HepG2 (cell line): Measurements from ENCODE around the gene CFAP90. TPM values are rescaled to one million over a fixed set of nuclear protein-coding genes. Genes with fewer than 3 reads are reported as not detected.

Experiments
- ATAC-seq: fragments of 200-7000 bp; cut with Tn5 transposase; 3 replicates; pipeline ENCODE4 v1.9.1; 2020; ENCODE audit warnings: mild to moderate bottlenecking, moderate library complexity
- BruUV-seq: library from RNA; stranded (reverse); fragments of 400-500 nt; replicated peaks from 2 replicates; lab custom pipeline; 2021; lab: Mats Ljungman, UMichigan
- CTCF ChIA-PET: fragments of 300-600 bp; formaldehyde crosslinking; extraction: SDS; loops from one replicate; lab custom pipeline; 2021; ENCODE audit warnings: low total read pairs, inconsistent platforms, low intra/inter-chr PET ratio; lab: Yijun Ruan, JAX
- POLR2A ChIA-PET: fragments of 350-600 bp; sonication (Branson Sonifier 250); formaldehyde crosslinking; loops from one replicate; lab custom pipeline; 2020; ENCODE audit warnings: antibody characterized with exemption, inconsistent platforms; lab: Yijun Ruan, JAX
- DNase-seq: peaks from one replicate; pipeline ENCODE4 v3.0.0-alpha.2; 2015; ENCODE audit warnings: low spot score
- FAIRE-seq: peaks from 3 replicates; lab custom pipeline; 2011; peaks lifted over from hg19 to GRCh38; lab: Jason Lieb, UNC
- H2AFZ ChIP-seq: one replicate; pipeline ENCODE4 v1.6.1; 2011; ENCODE audit warnings: low read length, inconsistent platforms
- H3K27ac ChIP-seq: fragments of 300-600 bp; 3 replicates; pipeline ENCODE4 v1.8.0; 2011; ENCODE audit warnings: mixed run types, mild to moderate bottlenecking, mixed read lengths, low read length, inconsistent platforms; ENCODE audit not compliant: insufficient read depth; ENCODE audit errors: extremely low read length
- H3K27me3 ChIP-seq, 2 experiments: fragments of 200-600 bp in 1 of 2; 2 replicates in 1 of 2; 3 replicates in 1 of 2; pipeline versions ENCODE4 v1.6.0 to v1.8.0; 2011; ENCODE audit warnings: low read length in 2 of 2, mild to moderate bottlenecking in 2 of 2, moderate library complexity in 2 of 2, inconsistent platforms in 1 of 2; ENCODE audit not compliant: insufficient read depth in 2 of 2, control insufficient read depth in 1 of 2
- H3K36me3 ChIP-seq, 2 experiments: fragments of 200-600 bp in 1 of 2; replicated peaks in 1 of 2; 2 replicates in 1 of 2; 3 replicates in 1 of 2; pipeline versions ENCODE4 v1.5.1 to v1.8.0; 2011; ENCODE audit warnings: low read length in 2 of 2, inconsistent platforms in 1 of 2; ENCODE audit not compliant: insufficient read depth in 2 of 2, control insufficient read depth in 1 of 2
- H3K4me1 ChIP-seq: 2 replicates; pipeline ENCODE4 v1.5.1; 2012; ENCODE audit warnings: low read length, inconsistent platforms; ENCODE audit not compliant: insufficient read depth
- H3K4me2 ChIP-seq: 2 replicates; pipeline ENCODE4 v1.6.0; 2011; ENCODE audit warnings: low read depth, low read length, inconsistent platforms
- H3K4me3 ChIP-seq, 3 experiments: fragments of 200-600 bp in 1 of 3; sonication (generic), shearing (Covaris generic) in 1 of 3; replicated peaks in 1 of 3; 2 replicates each; pipeline ENCODE4 v1.5.1; 2011 to 2016; ENCODE audit warnings: low read length in 3 of 3, inconsistent platforms in 2 of 3, low read depth in 2 of 3, mild to moderate bottlenecking in 2 of 3, control low read depth in 1 of 3, mixed read lengths in 1 of 3; ENCODE audit not compliant: insufficient read depth in 1 of 3
- H3K79me2 ChIP-seq: one replicate; pipeline ENCODE4 v1.6.1; 2011; ENCODE audit warnings: low read length, inconsistent platforms; ENCODE audit not compliant: insufficient read depth
- H3K9ac ChIP-seq: 2 replicates; pipeline ENCODE4 v1.6.0; 2011; ENCODE audit warnings: mild to moderate bottlenecking, low read depth, low read length, inconsistent platforms; ENCODE audit not compliant: insufficient read depth
- H3K9me3 ChIP-seq: 2 replicates; pipeline ENCODE4 v1.5.1; 2012; ENCODE audit warnings: mild to moderate bottlenecking, low read length
- H4K20me1 ChIP-seq: 2 replicates; pipeline ENCODE4 v1.6.0; 2011; ENCODE audit warnings: inconsistent platforms, mild to moderate bottlenecking, low read length, moderate library complexity; ENCODE audit not compliant: insufficient read depth
- ARID2 ChIP-seq: sonication (generic); formaldehyde crosslinking; IDR thresholded peaks from 2 replicates; pipeline ENCODE4 v1.8.1; 2022; ENCODE audit warnings: mild to moderate bottlenecking, missing genetic modification reagents, borderline replicate concordance
- ELF4 ChIP-seq: sonication (generic); formaldehyde crosslinking; IDR thresholded peaks from 2 replicates; pipeline ENCODE4 v1.5.0; 2020; ENCODE audit warnings: missing genetic modification reagents, mild to moderate bottlenecking, moderate library complexity, borderline replicate concordance
- GPN1 ChIP-seq: sonication (generic); formaldehyde crosslinking; IDR thresholded peaks from 2 replicates; pipeline ENCODE4 v1.5.1; 2020; ENCODE audit warnings: missing genetic modification reagents, borderline replicate concordance
- SP140L ChIP-seq: sonication (generic); formaldehyde crosslinking; IDR thresholded peaks from 2 replicates; pipeline ENCODE4 v1.4.0; 2020; ENCODE audit warnings: missing genetic modification reagents, borderline replicate concordance
- SRSF9 ChIP-seq: fragments of 200-400 bp; formaldehyde crosslinking; IDR thresholded peaks from 2 replicates; pipeline ENCODE4 v1.6.1; 2018; ENCODE audit warnings: borderline replicate concordance, mild to moderate bottlenecking, low read depth, low read length; ENCODE audit not compliant: insufficient read depth, poor library complexity, severe bottlenecking
- ZBTB34 ChIP-seq: sonication (generic); formaldehyde crosslinking; IDR thresholded peaks from 2 replicates; pipeline ENCODE4 v1.8.0; 2022; ENCODE audit warnings: mild to moderate bottlenecking, missing genetic modification reagents
- ZFP82 ChIP-seq: sonication (generic); formaldehyde crosslinking; IDR thresholded peaks from 2 replicates; pipeline ENCODE4 v1.5.1; 2020; ENCODE audit warnings: mild to moderate bottlenecking, missing genetic modification reagents, borderline replicate concordance
- ZNF337 ChIP-seq: sonication (generic); formaldehyde crosslinking; IDR thresholded peaks from 2 replicates; pipeline ENCODE4 v1.5.1; 2020; ENCODE audit warnings: missing genetic modification reagents, low read depth, mild to moderate bottlenecking, borderline replicate concordance
- WGBS: methylation state at CpG from one replicate; pipeline ENCODE4 v1.1.6; 2017; ENCODE audit warnings: low lambda C conversion rate; 5-methylcytosine and 5-hydroxymethylcytosine counted together
- in situ Hi-C: cut with HindIII; loops from 2 replicates; pipeline ENCODE4 v1.10.0; 2017; ENCODE audit warnings: low pct_unique_long_range_greater_than_20kb; ENCODE audit not compliant: extremely low pct_ligation_motif_present
- intact Hi-C: fragments of 100-400 bp; cut with micrococcal nuclease; formaldehyde crosslinking; loops from one replicate; pipeline ENCODE4 v1.10.0; 2022; ENCODE audit not compliant: unreplicated experiment
- polyA plus RNA-seq, 8 experiments: library from polyadenylated mRNA; depleted of rRNA in 3 of 8; stranded (reverse) in 7 of 8; unstranded in 1 of 8; fragments of >200 nt; fragmentation: Illumina TruSeq in 4 of 8; extraction: Trizol in 4 of 8; gene quantifications; 2 replicates each; pipeline versions ENCODE4 v1.2.1 to v1.2.3, GENCODE V29; 2011 to 2016; ENCODE audit warnings: low read depth in 4 of 8, missing spikeins in 1 of 8, mixed read lengths in 1 of 8; ENCODE audit not compliant: insufficient read depth in 1 of 8
- total RNA-seq, 5 experiments: library from RNA; depleted of rRNA; stranded (reverse); fragments of >200 nt; fragmentation: Illumina TruSeq; extraction: Trizol; gene quantifications; 2 replicates each; pipeline ENCODE4 v1.2.3, GENCODE V29; 2016; ENCODE audit warnings: low read depth in 1 of 5

Gene CFAP90
- total and polyA plus RNA-seq, 2 of the 13 experiments (the other 11 are each of a cell fraction or from before 2014, with no cell fraction given), result 0.11 TPM; not detected in 1

- H3K27me3 ChIP-seq, result peaks cover 0 to 25% of the 10 kb centered on the region in 2 experiments; a peak in 3 of 5 replicates
- no peak for TF ChIP-seq GPN1
- no peak for TF ChIP-seq ELF4 (CRISPR knock-in tag)
- no peak for TF ChIP-seq ZNF337 (CRISPR knock-in tag)
- no peak for TF ChIP-seq ZBTB34 (CRISPR knock-in tag)
- no peak for TF ChIP-seq ZFP82 (CRISPR knock-in tag)
- no peak for TF ChIP-seq ARID2 (CRISPR knock-in tag)
- TF ChIP-seq SRSF9, result no peak
- TF ChIP-seq SP140L, result no peak
- WGBS, result 46% methylated on average over 10 of the region's 10 CpGs
- no peak overlapping the region for H3K4me2 ChIP-seq
- DNase-seq, result no peak
- no peaks in the 10 kb centered on the region for H4K20me1 ChIP-seq
- H3K9me3 ChIP-seq, result no peaks in the 10 kb centered on the region
- H3K4me1 ChIP-seq, result no peaks in the 10 kb centered on the region
- no peak overlapping the region for H3K27ac ChIP-seq
- H3K9ac ChIP-seq, result no peak overlapping the region
- ChIA-PET CTCF (no interaction called here), POLR2A (no interaction called here)
- no peak for ATAC-seq
- no peaks in the 10 kb centered on the region for H3K36me3 ChIP-seq
- intact Hi-C loops (no loop called here), in situ Hi-C loops (no loop called here)
- no TSS peak for BruUV-seq
- no peak for FAIRE-seq
- H3K4me3 ChIP-seq, result no peak overlapping the region
- no peaks in the 10 kb centered on the region for H3K79me2 ChIP-seq
- no peak overlapping the region for H2AFZ ChIP-seq
These were observed 36.1 kb downstream of the CFAP90 start for GRCh38 chr5:7814816-7815215.
